ENCODE measurements around the gene LCOR. TPM values are rescaled to one million over a fixed set of nuclear protein-coding genes. Genes with fewer than 3 reads are reported as not detected.

The LCOR gene
- total RNA-seq, 2 donors from 2014 or later = 36.9 to 43.3 TPM

DNA sequence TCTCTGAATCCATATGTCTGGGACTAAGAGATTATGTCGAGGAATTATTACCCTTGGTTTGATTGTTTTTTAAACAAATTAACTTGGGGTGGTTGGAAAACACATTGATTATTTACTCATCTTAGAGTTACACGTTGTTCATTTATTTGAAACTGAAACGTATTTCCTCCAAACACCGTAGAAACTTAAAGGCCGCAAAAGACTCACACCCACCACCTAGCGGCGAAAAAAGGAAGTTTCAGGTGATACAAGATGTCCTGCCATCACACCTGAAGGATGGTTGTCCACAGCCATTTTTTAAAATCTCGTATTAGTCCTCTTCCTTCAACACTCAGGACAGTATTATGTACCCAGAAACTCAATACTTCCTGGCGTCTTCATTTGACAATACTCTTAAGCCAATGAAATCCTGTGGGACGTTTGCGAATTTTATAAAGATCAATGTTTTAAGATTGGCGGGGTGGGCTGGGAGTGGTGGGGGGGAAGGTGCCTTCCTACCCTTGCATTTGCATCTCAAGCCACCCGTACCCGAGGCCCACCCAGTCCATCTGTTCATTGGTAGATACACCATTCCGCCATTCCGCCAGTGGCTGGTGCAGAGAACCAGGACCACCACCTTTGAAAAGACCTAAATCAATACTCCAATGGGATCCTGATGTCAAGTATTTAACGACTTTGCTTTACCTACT lies 1.4 kb upstream of the LCOR start:
- Histone ChIP-seq H3K4me1 (ENCODE audit: control insufficient read depth, insufficient read depth, low read length) (no peaks in the 10 kb centered on the region), H3K36me3 (ENCODE audit: control insufficient read depth, insufficient read depth, low read length) (no peaks in the 10 kb centered on the region), H3K27me3 (ENCODE audit: control insufficient read depth, insufficient read depth, low read length, poor library complexity, severe bottlenecking) (no peaks in the 10 kb centered on the region), H3K4me3 (ENCODE audit: low read length) (peak overlapping the region; percentile 89), H3K9ac (ENCODE audit: extremely low read depth, low read length, poor library complexity, severe bottlenecking) (no peak overlapping the region), H3K9me3 (ENCODE audit: control insufficient read depth, low read length) (no peaks in the 10 kb centered on the region), H3K27ac (ENCODE audit: low read depth, low read length) (no peak overlapping the region)
- H3K36me3 Mint-ChIP-seq (ENCODE audit: low read depth) = peaks cover 3% of the 10 kb centered on the region
- 45 to 83% methylated on average over 3 to 17 of the region's 17 CpGs for WGBS, 2 experiments (ENCODE audit: insufficient coverage in 1 of 2, insufficient read length in 1 of 2)
- TF ChIP-seq, protein P1, sequence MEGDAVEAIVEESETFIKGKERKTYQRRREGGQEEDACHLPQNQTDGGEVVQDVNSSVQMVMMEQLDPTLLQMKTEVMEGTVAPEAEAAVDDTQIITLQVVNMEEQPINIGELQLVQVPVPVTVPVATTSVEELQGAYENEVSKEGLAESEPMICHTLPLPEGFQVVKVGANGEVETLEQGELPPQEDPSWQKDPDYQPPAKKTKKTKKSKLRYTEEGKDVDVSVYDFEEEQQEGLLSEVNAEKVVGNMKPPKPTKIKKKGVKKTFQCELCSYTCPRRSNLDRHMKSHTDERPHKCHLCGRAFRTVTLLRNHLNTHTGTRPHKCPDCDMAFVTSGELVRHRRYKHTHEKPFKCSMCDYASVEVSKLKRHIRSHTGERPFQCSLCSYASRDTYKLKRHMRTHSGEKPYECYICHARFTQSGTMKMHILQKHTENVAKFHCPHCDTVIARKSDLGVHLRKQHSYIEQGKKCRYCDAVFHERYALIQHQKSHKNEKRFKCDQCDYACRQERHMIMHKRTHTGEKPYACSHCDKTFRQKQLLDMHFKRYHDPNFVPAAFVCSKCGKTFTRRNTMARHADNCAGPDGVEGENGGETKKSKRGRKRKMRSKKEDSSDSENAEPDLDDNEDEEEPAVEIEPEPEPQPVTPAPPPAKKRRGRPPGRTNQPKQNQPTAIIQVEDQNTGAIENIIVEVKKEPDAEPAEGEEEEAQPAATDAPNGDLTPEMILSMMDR (conservative IDR thresholded peaks at IDR 0.05) = peak; percentile 90
- H3K4me3 Mint-ChIP-seq = peak overlapping the region; percentile 85
- peaks cover 23% of the 10 kb centered on the region for H3K27me3 Mint-ChIP-seq (ENCODE audit: insufficient read depth)
- peak; percentile 91 for DNase-seq
- H3K9me3 Mint-ChIP-seq = no peaks in the 10 kb centered on the region
- no peak overlapping the region for H3K27ac Mint-ChIP-seq
- H3K4me1 Mint-ChIP-seq = peaks cover 13% of the 10 kb centered on the region

DNA sequence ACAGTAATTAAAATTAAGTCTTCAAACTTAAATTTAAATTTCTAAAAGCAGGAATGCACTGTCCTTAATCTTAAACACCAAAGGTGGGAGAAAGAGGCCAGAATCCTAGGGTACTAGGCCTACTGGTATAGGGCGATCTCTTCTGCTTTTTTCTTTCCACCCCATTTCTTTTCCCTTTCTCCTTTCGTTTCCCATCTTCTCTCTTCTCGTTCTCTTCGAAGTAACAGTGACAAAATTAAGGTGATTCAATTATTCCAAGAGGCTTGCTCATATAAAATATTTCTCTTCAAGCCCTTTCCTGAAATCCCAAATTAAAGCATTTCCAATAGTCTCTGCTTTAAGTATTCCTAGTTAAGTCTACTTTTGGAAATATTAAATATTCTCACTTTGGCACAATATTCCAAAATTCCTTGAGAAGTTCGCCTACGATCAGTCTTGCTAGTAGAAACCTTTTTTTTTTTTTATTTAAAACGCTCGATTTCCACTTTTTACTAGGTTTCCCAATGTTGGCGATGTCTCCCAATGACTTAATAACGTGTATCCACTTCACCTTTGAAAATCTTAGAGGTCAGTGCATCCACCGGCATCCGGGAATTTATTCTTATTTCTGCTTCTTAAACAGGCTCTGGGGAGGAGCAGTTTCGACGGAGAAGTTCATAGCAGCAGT lies 765 bp upstream of the LCOR start:
- Histone ChIP-seq H3K27ac (ENCODE audit: low read depth, low read length) (peak overlapping the region; percentile 78), H3K4me3 (ENCODE audit: low read length) (peak overlapping the region; percentile 89), H3K9ac (ENCODE audit: extremely low read depth, low read length, poor library complexity, severe bottlenecking) (peak overlapping the region; percentile 58), H3K9me3 (ENCODE audit: control insufficient read depth, low read length) (no peaks in the 10 kb centered on the region), H3K27me3 (ENCODE audit: control insufficient read depth, insufficient read depth, low read length, poor library complexity, severe bottlenecking) (no peaks in the 10 kb centered on the region), H3K36me3 (ENCODE audit: control insufficient read depth, insufficient read depth, low read length) (no peaks in the 10 kb centered on the region), H3K4me1 (ENCODE audit: control insufficient read depth, insufficient read depth, low read length) (no peaks in the 10 kb centered on the region)
- Mint-ChIP-seq H3K4me3 (peak overlapping the region; percentile 85), H3K36me3 (ENCODE audit: low read depth) (peaks cover 4% of the 10 kb centered on the region), H3K27ac (peak overlapping the region; percentile 91), H3K27me3 (ENCODE audit: insufficient read depth) (peaks cover 23% of the 10 kb centered on the region), H3K4me1 (peaks cover 20% of the 10 kb centered on the region), H3K9me3 (no peaks in the 10 kb centered on the region)
- TF ChIP-seq, protein P1 (conservative IDR thresholded peaks at IDR 0.05) = no peak
- WGBS, 2 experiments (ENCODE audit: insufficient coverage in 1 of 2, insufficient read length in 1 of 2) = 30 to 38% methylated on average over 10 to 14 of the region's 14 CpGs
- no peak for DNase-seq

DNA sequence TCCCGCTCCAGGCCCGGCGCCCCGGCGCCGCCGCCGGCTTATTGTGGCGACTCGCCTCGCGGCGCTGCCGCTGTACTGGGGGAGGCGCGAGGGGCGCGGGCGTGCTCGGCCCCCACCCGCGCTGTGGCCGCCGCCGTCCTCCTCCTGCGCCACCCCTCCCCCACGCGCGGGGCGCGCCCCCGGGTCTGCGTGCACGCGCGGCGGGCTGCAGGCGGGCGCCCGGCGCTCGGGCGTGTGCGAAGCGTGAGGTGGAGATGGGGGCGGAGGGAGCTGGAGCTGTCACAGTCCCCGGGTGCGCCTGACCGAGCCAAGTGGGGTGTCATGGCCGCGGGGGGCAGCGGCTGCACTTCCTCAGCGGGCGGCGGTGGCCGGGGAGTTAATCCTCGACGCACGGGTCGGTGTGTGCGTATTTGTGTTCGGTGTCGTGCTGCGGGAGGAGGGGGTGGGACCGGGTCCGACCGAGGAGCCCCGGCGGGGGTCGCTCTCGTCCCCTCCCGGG lies 672 bp downstream of the LCOR start:
- H3K27ac Mint-ChIP-seq = peak overlapping the region; percentile 66
- peaks cover 24% of the 10 kb centered on the region for H3K4me1 Mint-ChIP-seq
- peaks cover 11% of the 10 kb centered on the region for H3K36me3 Mint-ChIP-seq (ENCODE audit: low read depth)
- no peaks in the 10 kb centered on the region for H3K27me3 ChIP-seq (ENCODE audit: control insufficient read depth, insufficient read depth, low read length, poor library complexity, severe bottlenecking)
- H3K4me3 ChIP-seq (ENCODE audit: low read length) = peak overlapping the region; percentile 95
- TF ChIP-seq, protein P1 (conservative IDR thresholded peaks at IDR 0.05) = no peak
- peak overlapping the region; percentile 99 for H3K27ac ChIP-seq (ENCODE audit: low read depth, low read length)
- peak overlapping the region; percentile 71 for H3K9ac ChIP-seq (ENCODE audit: extremely low read depth, low read length, poor library complexity, severe bottlenecking)
- H3K4me3 Mint-ChIP-seq = peak overlapping the region; percentile 85
- peaks cover 12% of the 10 kb centered on the region for H3K27me3 Mint-ChIP-seq (ENCODE audit: insufficient read depth)
- no peaks in the 10 kb centered on the region for H3K4me1 ChIP-seq (ENCODE audit: control insufficient read depth, insufficient read depth, low read length)
- H3K36me3 ChIP-seq (ENCODE audit: control insufficient read depth, insufficient read depth, low read length) = no peaks in the 10 kb centered on the region
- WGBS, 2 experiments (ENCODE audit: insufficient coverage in 1 of 2, insufficient read length in 1 of 2) = 0% methylated on average over 16 to 72 of the region's 72 CpGs
- no peaks in the 10 kb centered on the region for H3K9me3 Mint-ChIP-seq
- H3K9me3 ChIP-seq (ENCODE audit: control insufficient read depth, low read length) = no peaks in the 10 kb centered on the region
- DNase-seq = peak; percentile 91

All from endodermal cell (in vitro differentiated cells).